Endometrium (tissue), 2 donors: ENCODE results near the gene GNB1L.
"Not testable (repeated sequence)": the region's sequence is repeated elsewhere in the genome, so short reads cannot be mapped to it uniquely, and the experiment has no call there.

Experiments
- FAIRE-seq: peaks from 2 replicates; lab custom pipeline; 2012; peaks lifted over from hg19 to GRCh38; lab: Jason Lieb, UNC
- donor health status: control.
- donor health status: control.

The GNB1L gene

GRCh38 chr22:19888131-19888746, 33.6 kb upstream of the GNB1L start:
- FAIRE-seq, result no peak

GRCh38 chr22:19887256-19887985, 32.7 kb upstream of the GNB1L start:
- FAIRE-seq, result no peak

GRCh38 chr22:19886605-19887255, 32.1 kb upstream of the GNB1L start:
- FAIRE-seq, result no peak

- no peak for FAIRE-seq
Observed at GRCh38 chr22:19885841-19886592, 31.3 kb upstream of the GNB1L start.

GRCh38 chr22:19884954-19885751, 30.5 kb upstream of the GNB1L start:
- no peak for FAIRE-seq

GRCh38 chr22:19884161-19884953, 29.7 kb upstream of the GNB1L start:
- FAIRE-seq, result no peak

- not testable (repeated sequence) for FAIRE-seq
Observed at GRCh38 chr22:19883446-19883845, 28.8 kb upstream of the GNB1L start.

- no peak for FAIRE-seq
Observed at GRCh38 chr22:19882446-19883381, 28.0 kb upstream of the GNB1L start.

- FAIRE-seq, result peak; percentile 67
Observed at GRCh38 chr22:19880786-19881569, 26.3 kb upstream of the GNB1L start.

GRCh38 chr22:19879992-19880785, 25.5 kb upstream of the GNB1L start:
- no peak for FAIRE-seq

- no peak for FAIRE-seq
Observed at GRCh38 chr22:19879643-19879991, 24.9 kb upstream of the GNB1L start.

GRCh38 chr22:19879246-19879570, 24.5 kb upstream of the GNB1L start:
- FAIRE-seq, result no peak

- FAIRE-seq, result peak; percentile 90
Observed at GRCh38 chr22:19878461-19879245, 24.0 kb upstream of the GNB1L start.

GRCh38 chr22:19877626-19878339, 23.1 kb upstream of the GNB1L start:
- FAIRE-seq, result no peak

GRCh38 chr22:19876941-19877625, 22.4 kb upstream of the GNB1L start:
- no peak for FAIRE-seq

GRCh38 chr22:19876314-19876940, 21.8 kb upstream of the GNB1L start:
- no peak for FAIRE-seq
